ENCODE results near the gene MNAT1.

GRCh38 chr14:60721326-60722106 is 13.0 kb upstream of the MNAT1 start:
- TF ChIP-seq CTCF (IDR thresholded peaks at IDR 0.05) = peak; percentile 52
- peak; percentile 15 for TF ChIP-seq EZH2 (IDR thresholded peaks at IDR 0.05)
- no peak for TF ChIP-seq EZH2phosphoT487 (IDR thresholded peaks at IDR 0.05)

Data from neural progenitor cell (in vitro differentiated cells).